ENCODE results near the gene EDDM3A.

The EDDM3A gene

DNA sequence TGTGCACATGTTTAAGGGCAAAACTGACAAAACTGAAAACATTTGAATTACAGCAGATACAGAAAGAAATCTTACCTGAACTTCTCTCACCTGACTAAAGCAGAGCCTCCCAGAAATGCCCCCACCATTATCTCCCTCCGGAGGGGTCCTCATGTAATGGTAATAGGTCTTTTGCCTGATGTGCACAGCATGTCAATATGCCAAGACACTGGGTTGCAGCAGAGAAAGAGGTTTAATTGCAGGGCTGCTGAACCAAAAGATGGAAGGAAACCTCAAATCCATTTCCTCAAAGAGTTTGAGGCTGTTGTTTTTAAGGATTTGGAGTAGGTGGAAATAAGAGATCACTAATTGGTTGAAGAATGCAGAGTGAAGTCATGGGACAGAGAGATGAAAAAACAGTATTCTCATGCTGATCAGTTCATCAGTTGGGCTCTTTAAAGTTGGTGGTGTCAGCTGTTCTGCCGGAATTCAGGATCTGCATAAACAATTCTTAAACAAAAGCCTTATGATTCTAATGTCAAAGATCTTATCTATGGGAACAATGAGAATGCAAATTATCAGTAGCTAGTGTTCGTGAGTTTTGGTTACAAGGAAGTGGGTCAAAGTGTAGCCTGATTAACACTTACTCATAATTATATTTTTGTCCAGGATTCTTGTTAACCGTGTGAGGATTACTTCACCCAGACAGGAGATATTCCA lies 38.9 kb upstream of the EDDM3A start:
- no peak for DNase-seq (ENCODE audit: low read depth)
- no peak overlapping the region for H3K4me3 ChIP-seq (ENCODE audit: low read depth, low read length)
- TF ChIP-seq, protein P1, sequence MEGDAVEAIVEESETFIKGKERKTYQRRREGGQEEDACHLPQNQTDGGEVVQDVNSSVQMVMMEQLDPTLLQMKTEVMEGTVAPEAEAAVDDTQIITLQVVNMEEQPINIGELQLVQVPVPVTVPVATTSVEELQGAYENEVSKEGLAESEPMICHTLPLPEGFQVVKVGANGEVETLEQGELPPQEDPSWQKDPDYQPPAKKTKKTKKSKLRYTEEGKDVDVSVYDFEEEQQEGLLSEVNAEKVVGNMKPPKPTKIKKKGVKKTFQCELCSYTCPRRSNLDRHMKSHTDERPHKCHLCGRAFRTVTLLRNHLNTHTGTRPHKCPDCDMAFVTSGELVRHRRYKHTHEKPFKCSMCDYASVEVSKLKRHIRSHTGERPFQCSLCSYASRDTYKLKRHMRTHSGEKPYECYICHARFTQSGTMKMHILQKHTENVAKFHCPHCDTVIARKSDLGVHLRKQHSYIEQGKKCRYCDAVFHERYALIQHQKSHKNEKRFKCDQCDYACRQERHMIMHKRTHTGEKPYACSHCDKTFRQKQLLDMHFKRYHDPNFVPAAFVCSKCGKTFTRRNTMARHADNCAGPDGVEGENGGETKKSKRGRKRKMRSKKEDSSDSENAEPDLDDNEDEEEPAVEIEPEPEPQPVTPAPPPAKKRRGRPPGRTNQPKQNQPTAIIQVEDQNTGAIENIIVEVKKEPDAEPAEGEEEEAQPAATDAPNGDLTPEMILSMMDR (IDR thresholded peaks at IDR 0.05; ENCODE audit: insufficient read depth, low read depth, low read length, missing control alignments): no peak

DNA sequence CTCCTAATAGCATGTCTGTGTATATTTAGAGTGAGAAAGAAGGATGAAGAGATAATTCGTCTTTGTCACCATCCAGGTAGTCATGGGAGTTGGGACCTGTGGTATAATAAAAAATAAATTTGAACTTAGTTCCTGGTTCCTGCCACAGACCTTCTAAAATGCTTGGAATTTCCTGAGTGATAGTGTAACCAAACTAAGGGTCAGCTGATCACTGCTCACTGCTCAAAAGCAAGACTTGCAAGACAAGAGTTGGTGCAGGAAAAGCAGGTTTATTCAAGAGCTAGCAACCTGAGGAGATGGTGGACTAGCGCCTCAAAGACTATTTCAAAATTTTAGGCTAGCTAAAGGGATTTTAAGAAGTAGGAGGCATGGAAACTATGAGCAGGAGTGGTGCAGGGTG lies 38.1 kb upstream of the EDDM3A start:
- H3K4me3 ChIP-seq (ENCODE audit: low read depth, low read length): no peak overlapping the region
- DNase-seq (ENCODE audit: low read depth): no peak
- TF ChIP-seq, protein P1 (IDR thresholded peaks at IDR 0.05; ENCODE audit: insufficient read depth, low read depth, low read length, missing control alignments): no peak

DNA sequence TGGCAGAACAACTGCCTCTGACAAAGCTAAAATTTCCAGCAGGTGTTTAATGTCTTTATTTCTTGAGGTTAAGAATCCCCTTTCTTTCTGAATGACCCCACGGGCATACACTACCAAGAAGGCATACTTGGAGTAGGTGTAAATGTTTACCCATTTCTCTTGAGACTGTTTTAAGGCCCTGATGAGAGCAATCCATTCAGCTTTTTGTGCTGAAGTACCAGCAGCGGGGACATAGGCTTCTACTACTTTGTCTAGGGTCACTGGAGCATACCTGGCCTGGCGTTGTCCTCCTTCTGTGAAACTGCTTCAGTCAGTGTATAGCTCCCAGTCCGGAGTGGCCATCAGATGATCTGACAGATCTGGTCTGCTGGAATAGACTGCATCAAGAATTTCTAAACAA lies 34.4 kb upstream of the EDDM3A start:
- H3K4me3 ChIP-seq (ENCODE audit: low read depth, low read length): no peak overlapping the region
- TF ChIP-seq, protein P1 (IDR thresholded peaks at IDR 0.05; ENCODE audit: insufficient read depth, low read depth, low read length, missing control alignments): no peak
- DNase-seq (ENCODE audit: low read depth): no peak

DNA sequence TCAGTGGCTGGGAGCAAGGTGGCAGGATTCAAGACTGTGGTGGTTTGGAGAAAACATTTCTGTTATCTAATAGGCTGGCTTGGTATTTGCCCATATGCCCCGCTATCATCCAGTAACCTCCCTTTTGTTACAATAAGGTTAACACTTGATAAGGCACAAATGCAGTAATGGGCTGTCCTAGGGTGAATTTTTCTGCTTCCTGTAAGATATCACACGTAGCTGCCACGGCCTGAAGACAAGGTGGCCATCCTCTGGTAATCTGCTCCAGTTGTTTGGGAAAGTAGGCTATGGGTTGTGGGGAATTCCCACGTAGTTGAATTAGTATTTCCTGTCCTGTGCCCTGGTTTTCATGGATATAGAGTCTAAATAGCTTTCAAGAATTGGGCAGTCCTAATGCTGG lies 34.0 kb upstream of the EDDM3A start:
- no peak for DNase-seq (ENCODE audit: low read depth)
- TF ChIP-seq, protein P1 (IDR thresholded peaks at IDR 0.05; ENCODE audit: insufficient read depth, low read depth, low read length, missing control alignments): no peak
- H3K4me3 ChIP-seq (ENCODE audit: low read depth, low read length): no peak overlapping the region

DNA sequence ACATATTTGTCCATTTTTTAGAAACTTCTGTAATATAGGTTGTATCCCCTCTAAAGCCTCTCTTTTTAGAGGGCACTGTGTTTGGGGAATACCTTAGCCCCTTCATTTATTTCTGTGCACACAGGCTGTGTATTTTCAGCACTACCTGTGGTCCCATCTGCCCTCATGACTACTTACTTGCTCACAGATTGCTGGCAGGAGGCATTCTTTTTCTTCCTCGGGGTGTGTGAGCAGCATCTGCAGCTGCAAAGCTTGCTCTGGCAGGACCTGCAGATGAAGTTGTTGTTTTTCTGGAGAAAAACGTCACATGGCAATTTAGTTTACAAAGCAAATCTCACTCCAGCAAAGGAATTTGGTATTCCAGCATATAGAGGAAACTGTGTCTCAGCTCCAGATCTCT lies 32.8 kb upstream of the EDDM3A start:
- TF ChIP-seq, protein P1 (IDR thresholded peaks at IDR 0.05; ENCODE audit: insufficient read depth, low read depth, low read length, missing control alignments): no peak
- no peak for DNase-seq (ENCODE audit: low read depth)
- H3K4me3 ChIP-seq (ENCODE audit: low read depth, low read length): no peak overlapping the region

DNA sequence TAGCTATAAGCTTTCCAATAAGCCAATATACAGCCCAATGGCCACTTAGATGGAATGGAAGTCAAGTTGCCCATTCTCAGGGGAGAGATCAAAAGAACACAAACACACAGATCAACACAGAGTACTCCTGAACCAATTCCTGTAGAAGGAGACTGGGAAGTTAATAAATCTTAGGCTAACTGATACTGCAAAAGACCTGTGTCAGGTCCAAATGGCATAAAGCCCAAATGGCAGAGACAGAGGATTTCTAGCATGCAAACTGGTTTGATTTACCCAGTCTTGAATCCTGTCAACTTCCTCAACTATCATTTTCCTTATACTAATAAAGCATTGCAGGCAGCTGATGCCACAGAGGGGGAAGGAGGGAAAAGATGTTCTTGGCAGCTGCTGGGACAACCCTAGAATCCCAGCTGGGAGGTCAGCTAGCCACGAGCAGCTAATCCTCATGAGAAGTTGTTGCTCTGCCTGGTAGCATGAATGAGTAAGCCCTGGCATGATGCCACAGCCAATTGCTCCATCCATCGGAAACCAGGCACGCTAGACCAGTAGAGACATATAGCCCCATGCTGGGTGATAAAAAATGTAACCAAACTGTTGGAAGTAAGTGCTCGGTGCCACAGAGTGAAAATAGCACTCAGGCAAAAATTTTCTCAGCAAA lies 31.0 kb upstream of the EDDM3A start:
- no peak overlapping the region for H3K4me3 ChIP-seq (ENCODE audit: low read depth, low read length)
- TF ChIP-seq, protein P1 (IDR thresholded peaks at IDR 0.05; ENCODE audit: insufficient read depth, low read depth, low read length, missing control alignments): no peak
- DNase-seq (ENCODE audit: low read depth): no peak
